ENCODE measurements around the gene CELF2.
A peak's percentile ranks its signal among the peaks of the same experiment; 100 is the strongest.

Gene CELF2

GRCh38 chr10:11223507-11224140 lies 206.0 kb downstream of the CELF2 start:
- Histone ChIP-seq H2BK15ac (ENCODE audit: low read length) (no peak overlapping the region), H3K36me3 (replicated peaks in 1 of 2; ENCODE audit: control insufficient read depth in 2 of 2, insufficient read depth in 2 of 2, low read length in 2 of 2) (no peaks in the 10 kb centered on the region)
- no CpG with 5 or more reads among the region's 9 CpGs for WGBS, 2 donors (ENCODE audit: extremely low coverage in 2 of 2, insufficient read length in 2 of 2, insufficient replicate concordance in 1 of 2)

GRCh38 chr10:11224321-11224720 lies 206.6 kb downstream of the CELF2 start:
- Histone ChIP-seq H2BK15ac (ENCODE audit: low read length) (no peak overlapping the region), H2BK5ac (ENCODE audit: low read length) (no peak overlapping the region), H3K18ac (ENCODE audit: low read length) (no peak overlapping the region), H3K79me1 (ENCODE audit: low read depth, low read length) (peaks cover 2% of the 10 kb centered on the region), H3K27me3 (ENCODE audit: control insufficient read depth in 3 of 3, insufficient read depth in 3 of 3, low read depth in 1 of 3, low read length in 3 of 3) (no peaks in the 10 kb centered on the region), H4K91ac (ENCODE audit: low read depth, low read length, poor library complexity) (no peak overlapping the region), H3K14ac (ENCODE audit: low read length) (no peak overlapping the region), H3K4me2 (ENCODE audit: insufficient read depth, low read length, poor library complexity, severe bottlenecking) (no peak overlapping the region), H3K9ac (ENCODE audit: low read depth, low read length, poor library complexity) (no peak overlapping the region), H3K4ac (ENCODE audit: low read length) (no peak overlapping the region), H3K27ac (replicated peaks; ENCODE audit: low read length) (no peak overlapping the region), H3K23ac (ENCODE audit: low read depth, low read length, poor library complexity) (no peak overlapping the region), H2BK120ac (ENCODE audit: low read depth, low read length) (no peak overlapping the region), H3K4me1 (ENCODE audit: control insufficient read depth in 2 of 2, insufficient read depth in 1 of 2, low read depth in 1 of 2, low read length in 2 of 2) (peaks cover 6 to 12% of the 10 kb centered on the region in 2 donors), H2BK12ac (ENCODE audit: low read length) (no peak overlapping the region), H3K9me3 (replicated peaks in 1 of 2; ENCODE audit: control insufficient read depth in 2 of 2, insufficient read depth in 1 of 2, low read depth in 1 of 2, low read length in 2 of 2) (no peaks in the 10 kb centered on the region), H3K4me3 (ENCODE audit: low read length in 2 of 2) (no peak overlapping the region), H2AK5ac (ENCODE audit: low read depth, low read length) (no peak overlapping the region), H2AFZ (ENCODE audit: low read length) (no peak overlapping the region), H3K36me3 (replicated peaks in 1 of 2; ENCODE audit: control insufficient read depth in 2 of 2, insufficient read depth in 2 of 2, low read length in 2 of 2) (no peaks in the 10 kb centered on the region), H4K8ac (ENCODE audit: low read depth, low read length) (no peak overlapping the region)
- no CpG with 5 or more reads among the region's 5 CpGs for whole genome bisulfite sequencing, 2 donors (ENCODE audit: extremely low coverage in 2 of 2, insufficient read length in 2 of 2, insufficient replicate concordance in 1 of 2)
- no peak for DNase-seq (ENCODE audit: low spot score)

More at GRCh38 chr10:11223507-11224140, 206.0 kb downstream of the CELF2 start:
- no peak overlapping the region for H3K23ac ChIP-seq (ENCODE audit: low read depth, low read length, poor library complexity)
- no peak overlapping the region for H4K91ac ChIP-seq (ENCODE audit: low read depth, low read length, poor library complexity)
- no peak overlapping the region for H2BK12ac ChIP-seq (ENCODE audit: low read length)
- no peak overlapping the region for H3K4me3 ChIP-seq (ENCODE audit: low read length in 2 of 2)
- no peak for DNase-seq (ENCODE audit: low spot score)
- H2BK120ac ChIP-seq (ENCODE audit: low read depth, low read length), result no peak overlapping the region
- H2AK5ac ChIP-seq (ENCODE audit: low read depth, low read length), result no peak overlapping the region
- H3K27me3 ChIP-seq (ENCODE audit: control insufficient read depth in 3 of 3, insufficient read depth in 3 of 3, low read depth in 1 of 3, low read length in 3 of 3), result no peaks in the 10 kb centered on the region
- no peak overlapping the region for H3K4me2 ChIP-seq (ENCODE audit: insufficient read depth, low read length, poor library complexity, severe bottlenecking)
- H4K8ac ChIP-seq (ENCODE audit: low read depth, low read length), result no peak overlapping the region
- H2BK5ac ChIP-seq (ENCODE audit: low read length), result no peak overlapping the region
- no peak overlapping the region for H3K18ac ChIP-seq (ENCODE audit: low read length)
- no peak overlapping the region for H3K14ac ChIP-seq (ENCODE audit: low read length)
- peaks cover 2% of the 10 kb centered on the region for H3K79me1 ChIP-seq (ENCODE audit: low read depth, low read length)
- no peak overlapping the region for H3K9ac ChIP-seq (ENCODE audit: low read depth, low read length, poor library complexity)
- H3K4me1 ChIP-seq (ENCODE audit: control insufficient read depth in 2 of 2, insufficient read depth in 1 of 2, low read depth in 1 of 2, low read length in 2 of 2), result peaks cover 6 to 12% of the 10 kb centered on the region in 2 donors
- no peak overlapping the region for H2AFZ ChIP-seq (ENCODE audit: low read length)
- H3K27ac ChIP-seq (replicated peaks; ENCODE audit: low read length), result no peak overlapping the region
- H3K4ac ChIP-seq (ENCODE audit: low read length), result no peak overlapping the region
- H3K9me3 ChIP-seq (replicated peaks in 1 of 2; ENCODE audit: control insufficient read depth in 2 of 2, insufficient read depth in 1 of 2, low read depth in 1 of 2, low read length in 2 of 2), result no peaks in the 10 kb centered on the region

GRCh38 chr10:11224792-11225416 lies 207.2 kb downstream of the CELF2 start:
- no peak overlapping the region for H3K27ac ChIP-seq (replicated peaks; ENCODE audit: low read length)
- H3K23ac ChIP-seq (ENCODE audit: low read depth, low read length, poor library complexity), result no peak overlapping the region
- H4K91ac ChIP-seq (ENCODE audit: low read depth, low read length, poor library complexity), result no peak overlapping the region
- no peak overlapping the region for H3K4me2 ChIP-seq (ENCODE audit: insufficient read depth, low read length, poor library complexity, severe bottlenecking)
- H3K4me3 ChIP-seq (ENCODE audit: low read length in 2 of 2), result no peak overlapping the region
- no peak overlapping the region for H2BK120ac ChIP-seq (ENCODE audit: low read depth, low read length)
- no peak overlapping the region for H2BK12ac ChIP-seq (ENCODE audit: low read length)
- H3K79me1 ChIP-seq (ENCODE audit: low read depth, low read length), result peaks cover 2% of the 10 kb centered on the region
- peaks cover 6 to 12% of the 10 kb centered on the region in 2 donors for H3K4me1 ChIP-seq (ENCODE audit: control insufficient read depth in 2 of 2, insufficient read depth in 1 of 2, low read depth in 1 of 2, low read length in 2 of 2)
- no peaks in the 10 kb centered on the region for H3K27me3 ChIP-seq (ENCODE audit: control insufficient read depth in 3 of 3, insufficient read depth in 3 of 3, low read depth in 1 of 3, low read length in 3 of 3)
- H2AK5ac ChIP-seq (ENCODE audit: low read depth, low read length), result no peak overlapping the region
- no peak overlapping the region for H2BK15ac ChIP-seq (ENCODE audit: low read length)
- H4K8ac ChIP-seq (ENCODE audit: low read depth, low read length), result no peak overlapping the region
- H3K9me3 ChIP-seq (replicated peaks in 1 of 2; ENCODE audit: control insufficient read depth in 2 of 2, insufficient read depth in 1 of 2, low read depth in 1 of 2, low read length in 2 of 2), result no peaks in the 10 kb centered on the region
- peak overlapping the region; percentile 49 for H3K18ac ChIP-seq (ENCODE audit: low read length)
- no peak overlapping the region for H3K14ac ChIP-seq (ENCODE audit: low read length)
- H3K9ac ChIP-seq (ENCODE audit: low read depth, low read length, poor library complexity), result no peak overlapping the region
- no CpG with 5 or more reads among the region's 12 CpGs for WGBS, 2 donors (ENCODE audit: extremely low coverage in 2 of 2, insufficient read length in 2 of 2, insufficient replicate concordance in 1 of 2)
- DNase-seq (ENCODE audit: low spot score), result no peak
- H3K4ac ChIP-seq (ENCODE audit: low read length), result no peak overlapping the region
- H2BK5ac ChIP-seq (ENCODE audit: low read length), result no peak overlapping the region
- no peak overlapping the region for H2AFZ ChIP-seq (ENCODE audit: low read length)
- no peaks in the 10 kb centered on the region for H3K36me3 ChIP-seq (replicated peaks in 1 of 2; ENCODE audit: control insufficient read depth in 2 of 2, insufficient read depth in 2 of 2, low read length in 2 of 2)

- Histone ChIP-seq H3K4me1 (ENCODE audit: control insufficient read depth in 2 of 2, insufficient read depth in 1 of 2, low read depth in 1 of 2, low read length in 2 of 2) (peaks cover 6 to 12% of the 10 kb centered on the region in 2 donors), H3K27ac (replicated peaks; ENCODE audit: low read length) (no peak overlapping the region), H3K18ac (ENCODE audit: low read length) (no peak overlapping the region), H2BK5ac (ENCODE audit: low read length) (peak overlapping the region; percentile 44), H3K23ac (ENCODE audit: low read depth, low read length, poor library complexity) (no peak overlapping the region), H3K4me2 (ENCODE audit: insufficient read depth, low read length, poor library complexity, severe bottlenecking) (no peak overlapping the region), H2BK12ac (ENCODE audit: low read length) (no peak overlapping the region), H3K14ac (ENCODE audit: low read length) (no peak overlapping the region), H3K9me3 (replicated peaks in 1 of 2; ENCODE audit: control insufficient read depth in 2 of 2, insufficient read depth in 1 of 2, low read depth in 1 of 2, low read length in 2 of 2) (no peaks in the 10 kb centered on the region), H4K91ac (ENCODE audit: low read depth, low read length, poor library complexity) (no peak overlapping the region), H3K36me3 (replicated peaks in 1 of 2; ENCODE audit: control insufficient read depth in 2 of 2, insufficient read depth in 2 of 2, low read length in 2 of 2) (no peaks in the 10 kb centered on the region), H2AK5ac (ENCODE audit: low read depth, low read length) (no peak overlapping the region), H2AFZ (ENCODE audit: low read length) (no peak overlapping the region), H4K8ac (ENCODE audit: low read depth, low read length) (peak overlapping the region; percentile 23), H2BK120ac (ENCODE audit: low read depth, low read length) (no peak overlapping the region), H3K9ac (ENCODE audit: low read depth, low read length, poor library complexity) (no peak overlapping the region), H3K27me3 (ENCODE audit: control insufficient read depth in 3 of 3, insufficient read depth in 3 of 3, low read depth in 1 of 3, low read length in 3 of 3) (no peaks in the 10 kb centered on the region), H2BK15ac (ENCODE audit: low read length) (no peak overlapping the region), H3K4ac (ENCODE audit: low read length) (no peak overlapping the region), H3K4me3 (ENCODE audit: low read length in 2 of 2) (no peak overlapping the region), H3K79me1 (ENCODE audit: low read depth, low read length) (peaks cover 2% of the 10 kb centered on the region)
- WGBS, 2 donors (ENCODE audit: extremely low coverage in 2 of 2, insufficient read length in 2 of 2, insufficient replicate concordance in 1 of 2), result no CpG with 5 or more reads among the region's 5 CpGs
- no peak for DNase-seq (ENCODE audit: low spot score)
These were observed 208.3 kb downstream of the CELF2 start for GRCh38 chr10:11225935-11226334.
